A549 (cell line): ENCODE measurements around the gene MYF6. TPM values are rescaled to one million over a fixed set of nuclear protein-coding genes. Genes with fewer than 3 reads are reported as not detected.

ENCODE experiments used
- ATAC-seq, 2 experiments: fragments of 200-7000 bp in 1 of 2; fragments of >200 bp in 1 of 2; cut with Nextera tagmentation in 1 of 2; cut with Tn5 transposase in 1 of 2; 3 replicates each; pipeline versions ENCODE4 v1.8.0 to v1.9.1; 2018 to 2020; ENCODE audit warnings: mild to moderate bottlenecking in 1 of 2, moderate library complexity in 1 of 2
- CTCF ChIA-PET: fragments of 300-600 bp; sonication (Branson Sonifier 250); formaldehyde crosslinking; extraction: SDS; loops from one replicate; lab custom pipeline; 2021; ENCODE audit warnings: antibody characterized with exemption, inconsistent platforms; lab: Yijun Ruan, JAX
- POLR2A ChIA-PET: fragments of 350-600 bp; formaldehyde crosslinking; extraction: SDS; loops from one replicate; lab custom pipeline; 2021; ENCODE audit warnings: antibody characterized with exemption, inconsistent platforms; lab: Yijun Ruan, JAX
- DNase-seq, 2 experiments: peaks; one replicate each; pipeline versions ENCODE4 v3.0.0 to v3.0.0-alpha.2; 2011 to 2016; ENCODE audit warnings: low read depth in 1 of 2, low spot score in 1 of 2
- FAIRE-seq: peaks from 2 replicates; lab custom pipeline; 2011; peaks lifted over from hg19 to GRCh38; lab: Jason Lieb, UNC
- H3K27ac ChIP-seq, 2 experiments: fragments of >200 bp; sonication (Bioruptor Twin); formaldehyde crosslinking; 3 replicates each; pipeline ENCODE4 v1.5.1; 2016 to 2017
- H3K4me1 ChIP-seq: fragments of >200 bp; sonication (Bioruptor Twin); formaldehyde crosslinking; 3 replicates; pipeline ENCODE4 v1.6.1; 2016
- H3K4me2 ChIP-seq: fragments of >200 bp; sonication (Bioruptor Twin); formaldehyde crosslinking; 3 replicates; pipeline ENCODE4 v1.6.1; 2016
- H3K4me3 ChIP-seq: fragments of >200 bp; sonication (Bioruptor Twin); formaldehyde crosslinking; 3 replicates; pipeline ENCODE4 v1.5.1; 2016
- H3K9me3 ChIP-seq: fragments of >200 bp; sonication (Bioruptor Twin); formaldehyde crosslinking; 3 replicates; pipeline ENCODE4 v1.6.1; 2016
- ATOH8 ChIP-seq: fragments of 250-450 bp; sonication (Bioruptor Pico); IDR thresholded peaks from 2 replicates; pipeline ENCODE4 v1.5.0; 2020; ENCODE audit warnings: low read depth, mild to moderate bottlenecking, moderate library complexity
- BCL3 ChIP-seq: fragments of >200 bp; sonication (Bioruptor Twin); formaldehyde crosslinking; IDR thresholded peaks from 3 replicates; pipeline ENCODE4 v1.6.1; 2016
- CEBPB ChIP-seq, 2 experiments: fragments of >200 bp in 1 of 2; sonication (Bioruptor Twin) in 1 of 2; formaldehyde crosslinking in 1 of 2; IDR thresholded peaks; 2 replicates each; pipeline ENCODE4 v1.6.1; 2012 to 2016
- CHD4 ChIP-seq: fragments of 200-600 bp; sonication (generic); IDR thresholded peaks from 2 replicates; pipeline ENCODE4 v1.6.1; 2016; ENCODE audit warnings: antibody characterized with exemption, mild to moderate bottlenecking, borderline replicate concordance
- EHF ChIP-seq: fragments of 250-450 bp; sonication (Bioruptor Pico); IDR thresholded peaks from 2 replicates; pipeline ENCODE4 v1.5.0; 2020; ENCODE audit warnings: mild to moderate bottlenecking
- EHMT2 ChIP-seq: fragments of 200-600 bp; sonication (generic); IDR thresholded peaks from 2 replicates; pipeline ENCODE4 v1.6.1; 2016; ENCODE audit warnings: antibody characterized with exemption, low read depth, mild to moderate bottlenecking, moderate library complexity
- ELK1 ChIP-seq: fragments of 150-350 bp; IDR thresholded peaks from 2 replicates; pipeline ENCODE4 v1.6.1; 2014; ENCODE audit warnings: low read depth, mild to moderate bottlenecking, low read length
- EP300 ChIP-seq, 2 experiments: fragments of >200 bp; sonication (Bioruptor Twin); formaldehyde crosslinking; IDR thresholded peaks; 2 replicates in 1 of 2; 3 replicates in 1 of 2; pipeline ENCODE4 v1.6.1; 2016 to 2017
- ESRRA ChIP-seq: fragments of 150-350 bp; IDR thresholded peaks from 2 replicates; pipeline ENCODE4 v1.6.1; 2014; ENCODE audit warnings: mild to moderate bottlenecking, low read length, borderline replicate concordance
- FOSB ChIP-seq: fragments of 250-450 bp; sonication (Bioruptor Pico); IDR thresholded peaks from 2 replicates; pipeline ENCODE4 v1.5.0; 2020; ENCODE audit warnings: mild to moderate bottlenecking, moderate library complexity
- FOXS1 ChIP-seq: fragments of 250-450 bp; sonication (Bioruptor Pico); IDR thresholded peaks from 2 replicates; pipeline ENCODE4 v1.5.0; 2020; ENCODE audit warnings: mild to moderate bottlenecking, moderate library complexity
- HOXA7 ChIP-seq: fragments of 250-450 bp; sonication (Bioruptor Pico); IDR thresholded peaks from 2 replicates; pipeline ENCODE4 v1.5.0; 2020; ENCODE audit warnings: mild to moderate bottlenecking, moderate library complexity
- HOXB13 ChIP-seq: fragments of 250-450 bp; sonication (Bioruptor Pico); IDR thresholded peaks from 2 replicates; pipeline ENCODE4 v1.5.0; 2020; ENCODE audit warnings: low read depth, mild to moderate bottlenecking, moderate library complexity
- HOXB5 ChIP-seq: fragments of 250-450 bp; sonication (Bioruptor Pico); IDR thresholded peaks from 2 replicates; pipeline ENCODE4 v1.5.0; 2020; ENCODE audit warnings: mild to moderate bottlenecking, moderate library complexity
- KDM5A ChIP-seq: fragments of 200-600 bp; sonication (generic); IDR thresholded peaks from 2 replicates; pipeline ENCODE4 v1.6.1; 2016; ENCODE audit warnings: antibody characterized with exemption, mild to moderate bottlenecking
- MAFK ChIP-seq: fragments of 450-650 bp; IDR thresholded peaks from 2 replicates; pipeline ENCODE4 v1.6.1; 2014; ENCODE audit not compliant: partially characterized antibody
- MAX ChIP-seq: IDR thresholded peaks from 2 replicates; pipeline ENCODE4 v1.6.1; 2012
- MAZ ChIP-seq: fragments of 150-350 bp; IDR thresholded peaks from 2 replicates; pipeline ENCODE4 v1.6.1; 2014; ENCODE audit warnings: antibody characterized with exemption, low read depth, low read length, borderline replicate concordance
- MYC ChIP-seq: IDR thresholded peaks from 2 replicates; pipeline ENCODE4 v1.6.1; 2012; ENCODE audit warnings: mild to moderate bottlenecking, inconsistent platforms, low read length, improper control_type of control experiment, borderline replicate concordance
- NPAS2 ChIP-seq: fragments of 250-450 bp; sonication (Bioruptor Pico); IDR thresholded peaks from 2 replicates; pipeline ENCODE4 v1.8.0; 2022; ENCODE audit warnings: mild to moderate bottlenecking, moderate library complexity, borderline replicate concordance
- NR3C1 ChIP-seq: fragments of >200 bp; sonication (Bioruptor Twin); formaldehyde crosslinking; IDR thresholded peaks from 3 replicates; pipeline ENCODE4 v1.6.1; 2017
- PBX3 ChIP-seq: IDR thresholded peaks from 2 replicates; pipeline ENCODE4 v1.6.1; 2012
- POLR2AphosphoS2 ChIP-seq: conservative IDR thresholded peaks from 2 replicates; pipeline ENCODE4 v1.6.1; 2012; ENCODE audit warnings: low read length, improper control_type of control experiment, inconsistent platforms
- RARB ChIP-seq: fragments of 250-450 bp; sonication (Bioruptor Pico); IDR thresholded peaks from 2 replicates; pipeline ENCODE4 v1.8.0; 2021; ENCODE audit warnings: mild to moderate bottlenecking, moderate library complexity
- RCOR1 ChIP-seq: fragments of 150-350 bp; IDR thresholded peaks from 2 replicates; pipeline ENCODE4 v1.6.1; 2014; ENCODE audit warnings: antibody characterized with exemption, low read length, low read depth
- RFX5 ChIP-seq: fragments of 450-650 bp; IDR thresholded peaks from 2 replicates; pipeline ENCODE4 v1.7.1; 2014; ENCODE audit warnings: antibody characterized with exemption, mild to moderate bottlenecking, moderate library complexity
- RNF2 ChIP-seq: fragments of 200-600 bp; sonication (generic); IDR thresholded peaks from 2 replicates; pipeline ENCODE4 v1.6.1; 2016; ENCODE audit warnings: low read depth, mild to moderate bottlenecking, antibody characterized with exemption, moderate library complexity, borderline replicate concordance
- SREBF2 ChIP-seq: fragments of 450-650 bp; IDR thresholded peaks from 2 replicates; pipeline ENCODE4 v1.6.1; 2014; ENCODE audit warnings: mild to moderate bottlenecking, moderate library complexity
- TFCP2L1 ChIP-seq: fragments of 250-450 bp; sonication (Bioruptor Pico); IDR thresholded peaks from 2 replicates; pipeline ENCODE4 v1.5.0; 2021; ENCODE audit warnings: mild to moderate bottlenecking
- ZFP36 ChIP-seq: fragments of 450-650 bp; IDR thresholded peaks from 2 replicates; pipeline ENCODE4 v1.6.1; 2014; ENCODE audit warnings: borderline replicate concordance; ENCODE audit not compliant: partially characterized antibody
- ZNF302 ChIP-seq: fragments of 250-450 bp; sonication (Bioruptor Pico); IDR thresholded peaks from 2 replicates; pipeline ENCODE4 v1.9.0; 2021; ENCODE audit warnings: inconsistent platforms, mild to moderate bottlenecking, moderate library complexity
- ZSCAN20 ChIP-seq: fragments of 250-450 bp; sonication (Bioruptor Pico); IDR thresholded peaks from 2 replicates; pipeline ENCODE4 v1.8.0; 2022; ENCODE audit warnings: mild to moderate bottlenecking, moderate library complexity
- WGBS: methylation state at CpG from one replicate; pipeline ENCODE4 v1.1.6; 2017; ENCODE audit errors: missing lambda C conversion rate; 5-methylcytosine and 5-hydroxymethylcytosine counted together
- polyA plus RNA-seq, 4 experiments: library from polyadenylated mRNA; depleted of rRNA in 3 of 4; stranded (reverse); fragments of >200 nt; fragmentation: RNase III in 1 of 4; extraction: RNeasy Plus Mini Kit Qiagen cat#74134 plus additional on column Dnase treatment in 1 of 4; gene quantifications; 2 replicates in 3 of 4; 3 replicates in 1 of 4; pipeline ENCODE4 v1.2.3, GENCODE V29; 2011 to 2017

Gene MYF6
- polyA plus RNA-seq, 2 of the 4 experiments (the other 2 are of a cell fraction), result not detected

- TF ChIP-seq PBX3 (no peak), NPAS2 (CRISPR knock-in tag) (no peak), POLR2AphosphoS2 (no peak), SREBF2 (no peak), HOXB5 (CRISPR knock-in tag) (no peak), TFCP2L1 (CRISPR knock-in tag) (no peak), KDM5A (no peak), NR3C1 (no peak), ZNF302 (no peak), EHMT2 (no peak), MAFK (no peak), ZSCAN20 (CRISPR knock-in tag) (no peak), FOSB (CRISPR knock-in tag) (no peak), MAX (no peak), EP300 (IDR thresholded peaks at IDR 0.05) (no peak), RNF2 (no peak), CHD4 (no peak), RARB (CRISPR knock-in tag) (no peak), HOXA7 (CRISPR knock-in tag) (no peak)
- no peak overlapping the region for H3K4me3 ChIP-seq
- no peak overlapping the region for H3K4me2 ChIP-seq
- CTCF ChIA-PET, result no interaction called here
- no peaks in the 10 kb centered on the region for H3K4me1 ChIP-seq
- no peak for FAIRE-seq
- 0% methylated on average over 1 of the region's 1 CpG for WGBS
- POLR2A ChIA-PET, result no interaction called here
- no peak for ATAC-seq
- DNase-seq, result no peak
- no peak overlapping the region for H3K27ac ChIP-seq
- no peaks in the 10 kb centered on the region for H3K9me3 ChIP-seq
Measured at GRCh38 chr12:80711866-80712265, 4.4 kb downstream of the MYF6 start.

GRCh38 chr12:80712866-80713265 lies 5.4 kb downstream of the MYF6 start:
- no peaks in the 10 kb centered on the region for H3K4me1 ChIP-seq
- DNase-seq (no peak), ATAC-seq (no peak), FAIRE-seq (no peak)
- ChIA-PET CTCF (no interaction called here), POLR2A (no interaction called here)
- no peak overlapping the region for H3K4me2 ChIP-seq
- no peak overlapping the region for H3K27ac ChIP-seq
- H3K9me3 ChIP-seq, result no peaks in the 10 kb centered on the region
- no peak overlapping the region for H3K4me3 ChIP-seq
- no peak for TF ChIP-seq MAZ
- TF ChIP-seq CEBPB (IDR thresholded peaks at IDR 0.05), result no peak
- no peak for TF ChIP-seq EHMT2
- TF ChIP-seq ZFP36, result no peak
- no peak for TF ChIP-seq ESRRA
- no peak for TF ChIP-seq SREBF2
- TF ChIP-seq PBX3, result no peak
- no peak for TF ChIP-seq ELK1
- TF ChIP-seq RFX5, result no peak
- no peak for TF ChIP-seq FOXS1 (CRISPR knock-in tag)
- TF ChIP-seq MYC, result no peak
- no peak for TF ChIP-seq EHF (CRISPR knock-in tag)
- TF ChIP-seq ZNF302, result no peak
- no peak for TF ChIP-seq HOXB13 (CRISPR knock-in tag)
- no peak for TF ChIP-seq RCOR1
- no peak for TF ChIP-seq RNF2
- no peak for TF ChIP-seq ATOH8 (CRISPR knock-in tag)
- no peak for TF ChIP-seq BCL3
